Breast epithelium (tissue), 3 donors: Measurements from ENCODE around the gene PLD1.

Experiments used
- POLR2A ChIP-seq: fragments of 450-650 bp; IDR thresholded peaks from one replicate; pipeline ENCODE4 v1.6.1; 2016; ENCODE audit warnings: antibody characterized with exemption, mild to moderate bottlenecking, moderate library complexity
- POLR2AphosphoS5 ChIP-seq, 3 donors: sonication (generic); formaldehyde crosslinking; IDR thresholded peaks; one replicate each; pipeline ENCODE4 v1.6.1; 2017; ENCODE audit warnings: antibody characterized with exemption in 3 of 3

GRCh38 chr3:171654809-171655208, 155.5 kb downstream of the PLD1 start:
- TF ChIP-seq POLR2A (no peak), POLR2AphosphoS5 (IDR thresholded peaks at IDR 0.05) (no peak)
